Measurements from ENCODE around the gene APRT.
A peak's percentile ranks its signal among the peaks of the same experiment; 100 is the strongest.

Gene APRT, protein sequence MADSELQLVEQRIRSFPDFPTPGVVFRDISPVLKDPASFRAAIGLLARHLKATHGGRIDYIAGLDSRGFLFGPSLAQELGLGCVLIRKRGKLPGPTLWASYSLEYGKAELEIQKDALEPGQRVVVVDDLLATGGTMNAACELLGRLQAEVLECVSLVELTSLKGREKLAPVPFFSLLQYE

DNA sequence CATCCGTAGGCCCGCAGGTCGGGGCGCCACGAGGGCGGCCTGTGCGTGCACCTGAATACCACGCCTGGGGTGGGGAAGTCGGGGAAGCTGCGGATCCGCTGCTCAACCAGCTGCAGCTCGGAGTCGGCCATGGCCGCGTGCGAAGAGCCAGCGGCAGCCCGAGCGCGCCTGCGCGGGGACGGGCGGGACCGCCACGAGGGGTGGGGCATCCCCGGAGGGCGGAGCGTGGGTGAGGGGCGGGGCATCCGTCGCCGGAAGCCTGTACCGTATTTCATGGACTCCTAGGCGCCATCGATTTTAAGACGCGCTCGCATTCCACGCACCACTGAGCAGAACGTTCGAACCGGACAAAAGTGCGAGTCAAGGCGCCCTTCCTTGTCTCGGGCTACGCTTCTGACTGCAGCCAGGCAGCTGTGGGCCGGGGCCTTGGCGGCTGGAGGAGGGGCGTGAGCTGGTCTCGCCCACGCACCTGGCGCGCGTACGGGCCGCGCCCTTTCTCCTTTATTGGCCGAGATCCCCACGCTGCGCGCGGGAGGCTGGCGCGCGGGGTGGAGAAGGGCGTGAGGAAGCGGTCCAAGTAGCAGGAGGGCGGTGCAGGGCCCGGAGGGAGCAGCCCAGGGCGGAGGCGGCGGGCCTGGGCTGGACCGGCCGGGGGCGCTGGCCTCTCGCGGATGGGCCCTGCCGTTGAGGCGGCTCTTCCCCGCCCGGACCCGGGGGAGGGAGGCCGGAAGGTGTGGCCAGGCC, at the start of gene APRT:
Gene APRT, minus strand, starts transcription at position 160 of the 744 bp plus-strand sequence. Its CDS starts 29 bp downstream, at position 131.
- DNase-seq: peak; percentile 78

DNA sequence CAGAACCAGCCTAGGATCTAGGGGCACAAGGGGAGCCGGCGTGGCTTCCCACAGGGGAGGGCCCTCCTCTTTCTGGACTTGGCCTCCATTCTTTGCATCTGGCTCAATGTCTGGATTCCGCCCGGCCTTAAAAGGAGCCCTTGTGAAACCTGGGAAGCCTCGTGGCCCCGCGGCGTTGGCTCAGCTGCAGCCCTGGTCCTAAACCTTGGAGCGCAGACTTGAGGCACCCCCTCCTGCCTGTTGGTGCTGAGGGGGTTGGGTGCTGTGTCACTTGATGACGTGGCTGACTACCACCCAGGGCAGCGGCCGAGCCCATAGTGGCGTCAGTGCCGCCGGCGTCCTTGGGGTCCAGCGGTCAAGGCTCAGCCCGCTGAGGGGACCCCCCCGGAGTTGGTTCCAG, 49.6 kb upstream of the APRT start:
- no peak for DNase-seq

DNA sequence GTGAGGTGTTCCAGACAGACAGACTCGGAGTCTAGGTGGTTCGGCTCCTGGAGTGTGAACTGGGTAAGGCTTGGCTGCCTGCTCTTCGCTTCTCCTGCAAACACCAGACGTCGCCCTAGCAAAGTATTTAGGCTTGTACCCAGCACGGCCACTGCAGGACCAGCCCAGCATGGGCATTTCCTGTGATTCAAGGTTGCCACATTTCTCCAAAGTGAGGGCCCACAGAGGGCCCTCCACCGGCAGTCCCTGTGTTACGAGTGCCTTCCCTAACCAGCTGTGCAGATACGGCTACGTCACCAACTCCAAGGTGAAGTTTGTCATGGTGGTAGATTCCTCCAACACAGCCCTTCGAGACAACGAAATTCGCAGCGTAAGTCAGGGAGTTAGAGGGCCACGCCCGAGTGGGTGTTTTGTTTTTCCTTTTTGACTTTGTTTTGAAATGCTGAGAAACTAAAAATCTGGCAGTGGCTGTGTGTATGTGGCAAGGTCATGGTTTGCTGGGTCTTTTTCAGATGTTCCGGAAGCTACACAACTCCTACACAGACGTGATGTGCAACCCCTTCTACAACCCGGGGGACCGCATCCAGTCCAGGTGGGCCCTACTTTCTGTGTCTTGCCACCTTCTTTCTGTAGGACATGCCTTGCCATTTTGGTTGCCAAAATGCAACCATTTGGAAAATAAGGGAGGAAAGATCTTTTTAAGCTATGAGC, 47.8 kb upstream of the APRT start:
- DNase-seq: no peak

DNA sequence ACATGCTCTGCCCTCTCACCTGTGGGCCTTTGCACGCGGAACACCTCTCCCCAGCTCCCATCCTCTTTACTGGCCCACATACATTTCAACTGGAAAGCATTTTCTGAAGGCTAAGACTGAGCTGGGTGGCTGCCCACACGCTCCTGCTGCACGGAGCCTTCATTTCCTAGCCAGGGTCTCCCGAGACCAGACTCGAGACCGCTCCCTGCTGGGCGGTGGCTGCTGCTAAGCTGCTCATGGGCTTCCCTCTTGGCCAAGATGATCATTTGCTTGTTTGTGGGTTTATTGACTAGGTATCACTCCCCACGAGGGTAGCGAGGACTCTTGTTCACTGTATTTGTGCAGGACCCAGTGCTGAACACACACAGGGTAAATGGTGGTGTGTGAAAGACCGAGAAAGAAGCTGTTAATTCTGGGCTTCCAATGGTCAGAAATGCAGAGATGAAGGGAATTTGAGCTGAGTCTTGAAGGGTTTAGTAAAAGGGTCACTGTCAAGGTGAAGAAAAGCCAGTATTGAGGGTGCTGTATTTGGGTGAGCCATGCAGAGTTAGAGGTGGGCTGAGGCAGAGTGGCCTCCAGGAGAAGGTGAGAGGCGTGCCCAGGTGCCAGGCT, 46.1 kb upstream of the APRT start:
- DNase-seq: peak; percentile 61

DNA sequence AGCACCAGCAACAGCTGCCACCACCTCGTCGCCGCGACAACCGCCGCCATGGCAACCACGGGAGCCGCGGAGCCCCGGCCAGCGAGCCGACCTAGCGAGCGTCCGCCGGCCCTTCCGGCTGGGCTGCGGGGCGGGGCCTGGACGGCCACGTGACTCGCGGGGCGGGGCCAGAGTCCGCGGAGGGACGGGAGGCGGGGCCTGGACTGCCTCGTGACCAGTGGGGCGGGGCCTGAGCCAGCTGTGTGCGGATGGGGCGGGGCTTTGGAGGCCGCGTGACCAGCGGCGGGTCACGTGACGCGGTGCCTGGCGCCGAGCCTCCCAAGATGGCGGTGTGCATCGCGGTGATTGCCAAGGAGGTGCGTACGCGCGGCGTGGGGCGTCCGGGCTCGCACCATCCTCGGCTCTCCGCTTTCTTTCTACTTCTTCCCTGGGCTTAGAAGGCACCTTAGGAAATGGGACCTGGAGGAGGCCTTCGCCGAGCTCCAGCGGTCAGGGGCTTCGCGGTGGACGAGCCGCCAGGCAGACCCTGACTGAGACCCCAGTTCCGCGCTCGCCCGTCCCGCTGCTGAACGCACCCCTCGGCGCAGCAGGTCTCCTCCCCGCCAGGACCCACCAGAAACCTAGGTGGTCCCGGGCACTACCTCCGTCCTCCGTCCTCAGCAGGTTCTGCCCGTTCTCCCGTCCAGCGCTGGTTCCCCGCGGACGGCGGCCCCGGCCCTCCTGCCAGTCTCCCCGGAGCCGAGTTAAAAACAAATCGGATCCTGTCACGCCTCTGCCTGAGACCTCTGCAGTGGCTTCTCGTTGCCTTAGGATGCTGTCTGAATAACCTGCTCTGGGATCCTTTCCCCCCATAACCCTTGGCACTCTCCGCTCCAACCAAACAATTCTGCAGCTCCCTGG, 45.4 kb upstream of the APRT start, which contains the start of the genes GALNS and TRAPPC2L:
Gene GALNS, minus strand, starts transcription at position 120 of the 900 bp plus-strand sequence. Its CDS starts 70 bp downstream, at position 50.
Gene TRAPPC2L, plus strand, starts transcription at position 300 of the 900 bp plus-strand sequence. Its CDS starts 24 bp downstream, at position 324.
- DNase-seq: peak; percentile 95

DNA sequence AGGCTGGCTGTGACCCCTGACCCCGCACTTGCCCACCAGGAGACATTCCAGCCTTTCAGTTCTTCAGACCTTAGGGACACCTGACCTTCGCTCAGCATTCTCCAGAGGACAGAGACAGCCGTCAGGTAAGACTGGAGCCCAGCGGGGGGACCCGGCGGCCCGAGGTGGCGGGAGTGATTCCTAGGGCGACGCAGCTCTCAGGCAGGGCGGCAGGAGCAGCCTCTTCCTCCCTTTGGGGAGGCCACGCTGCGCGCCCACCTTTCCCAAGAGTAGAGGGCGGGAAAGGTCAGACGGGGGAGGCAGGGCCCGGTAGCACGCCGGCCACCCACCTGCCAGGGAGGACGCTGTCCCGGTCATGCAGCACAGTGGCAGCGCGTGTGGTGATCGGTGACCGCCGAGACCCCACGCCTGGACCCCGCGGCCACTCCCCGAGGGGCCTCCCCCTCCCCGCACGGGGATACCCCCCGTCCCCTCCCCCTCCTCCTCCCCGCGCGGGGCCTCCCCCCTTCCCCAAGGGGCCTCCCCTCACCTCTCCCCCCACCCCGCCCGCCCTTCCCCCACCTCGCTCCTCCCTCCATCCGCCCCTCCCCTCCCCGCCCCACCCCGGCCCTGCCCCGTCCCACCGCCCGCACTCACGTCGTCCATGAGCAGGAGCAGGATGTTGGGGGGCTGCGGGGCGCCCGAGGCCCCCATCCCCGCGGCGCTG, 44.5 kb upstream of the APRT start:
- DNase-seq: no peak

DNA sequence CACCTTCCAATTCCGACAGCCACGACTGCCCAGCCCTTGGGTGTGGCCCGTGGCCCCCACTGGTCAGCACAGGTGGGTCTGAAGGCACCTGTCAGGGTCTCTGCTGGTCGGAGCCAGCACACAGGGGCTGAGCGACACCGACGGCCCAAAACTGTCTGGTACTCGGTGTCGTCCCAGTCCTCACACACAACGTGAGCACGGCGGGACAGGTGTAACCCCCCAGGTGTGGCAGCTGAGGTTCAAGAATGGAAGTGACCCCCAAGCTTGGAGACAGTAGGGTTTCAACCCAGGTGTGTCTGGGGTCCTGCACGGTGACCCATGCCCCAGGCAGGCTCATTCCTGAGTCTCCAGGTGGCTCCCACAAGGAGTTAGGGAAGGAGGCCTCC, 44.0 kb upstream of the APRT start:
- DNase-seq: no peak

DNA sequence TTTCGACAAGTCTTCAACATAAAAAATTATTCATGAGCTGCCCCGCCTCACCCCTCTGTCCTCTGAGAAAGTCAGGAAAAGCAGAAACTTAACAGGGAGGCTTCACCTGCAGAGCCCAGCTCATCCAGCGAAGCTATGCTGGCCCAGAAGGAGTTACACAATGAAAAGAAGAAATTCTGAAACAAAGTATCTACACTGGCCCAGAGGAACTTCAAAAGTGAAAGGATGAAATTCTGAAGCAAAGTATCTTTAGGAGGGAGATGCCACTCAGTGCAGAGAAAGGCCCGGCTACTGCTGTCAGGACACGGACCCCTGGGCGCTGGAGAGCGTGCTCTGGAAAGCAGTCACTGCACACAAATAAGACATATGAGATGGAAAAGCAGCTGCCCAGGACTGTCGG, 43.4 kb upstream of the APRT start:
- DNase-seq: no peak

DNA sequence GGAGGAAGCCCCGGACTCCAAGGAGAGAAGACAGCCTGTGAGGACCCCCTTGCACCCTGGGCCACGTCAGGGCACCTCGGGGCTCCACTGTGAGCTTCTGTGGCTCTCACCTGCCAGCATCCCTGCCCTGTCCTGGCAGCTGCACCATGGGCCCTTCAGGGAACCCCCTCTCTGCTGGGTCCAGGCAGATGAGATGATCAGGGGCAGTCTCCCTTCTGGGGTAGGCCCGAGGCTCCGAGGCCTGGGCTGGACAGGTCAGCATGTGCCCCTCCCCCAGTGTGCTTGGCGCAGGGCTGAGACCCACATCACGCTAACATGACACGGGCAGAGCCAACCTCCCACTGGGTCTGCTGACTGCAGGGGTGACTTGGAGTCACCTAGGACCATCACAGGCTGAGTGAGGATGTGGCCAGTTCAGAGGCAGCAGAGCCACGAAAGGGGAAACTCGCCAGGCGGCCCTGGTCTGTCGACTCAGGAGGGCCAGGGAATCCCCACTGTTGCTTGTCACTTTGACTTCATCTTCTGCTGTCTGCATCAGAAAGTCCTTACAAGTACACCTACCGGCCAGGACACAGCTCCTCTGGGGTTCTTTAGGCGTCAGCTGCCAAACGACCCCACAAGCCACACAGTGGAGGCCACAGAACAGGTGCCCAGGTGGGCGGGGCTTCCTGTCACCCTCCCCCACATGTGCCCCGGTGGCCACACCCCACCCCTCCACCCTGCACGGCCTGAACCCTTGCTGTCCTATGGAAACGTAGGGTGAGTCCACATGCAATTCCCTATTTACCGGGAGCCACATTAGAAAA, 42.8 kb upstream of the APRT start:
- DNase-seq: no peak

DNA sequence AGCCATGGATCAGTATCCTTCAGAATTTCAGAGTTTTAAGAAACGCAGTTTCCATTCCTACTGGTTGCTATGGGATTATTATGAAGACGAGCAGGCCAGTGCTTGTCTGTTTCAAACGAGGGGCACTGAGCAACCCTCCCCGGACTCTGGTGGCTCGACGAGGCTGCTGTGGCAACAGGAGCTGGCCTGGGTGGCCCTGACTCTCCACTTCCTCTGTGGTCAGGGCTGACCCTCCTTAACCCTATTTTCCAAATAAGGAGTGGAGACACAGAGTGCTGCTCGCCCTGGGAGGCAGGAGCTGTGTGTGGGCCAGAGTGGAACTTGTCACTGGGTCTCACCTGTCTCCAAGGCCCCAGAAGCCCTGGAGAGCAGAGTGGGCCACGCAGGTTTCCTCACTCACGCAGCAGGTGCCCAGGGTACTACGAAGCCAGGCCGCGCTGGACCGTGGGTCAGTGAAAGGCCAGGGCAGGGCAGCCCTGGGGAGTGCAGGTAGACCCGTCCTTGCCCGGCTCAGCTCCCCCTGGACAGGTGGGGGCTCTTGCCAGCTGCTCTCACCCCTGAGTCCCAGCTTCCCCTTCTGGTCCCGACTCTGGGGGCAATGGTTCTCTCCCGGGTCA, 41.7 kb upstream of the APRT start:
- no peak for DNase-seq

DNA sequence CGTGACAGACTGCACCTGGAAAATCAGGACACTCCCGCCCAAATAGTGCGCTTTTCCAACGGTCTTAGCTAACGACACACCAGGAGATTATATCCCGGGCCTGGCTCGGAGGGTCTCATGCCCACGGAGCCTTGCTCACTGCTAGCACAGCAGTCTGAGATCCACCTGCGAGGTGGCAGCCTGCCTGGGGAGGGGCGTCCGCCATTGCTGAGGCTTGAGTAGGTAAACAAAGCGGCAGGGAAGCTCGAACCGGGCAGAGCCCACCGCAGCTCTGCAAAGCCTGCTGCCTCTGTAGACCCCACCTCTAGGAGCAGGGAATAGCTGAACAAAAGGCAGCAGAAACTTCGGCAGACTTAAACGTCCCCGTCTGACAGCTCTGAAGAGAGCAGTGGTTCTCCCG, 39.9 kb upstream of the APRT start:
- DNase-seq: no peak

DNA sequence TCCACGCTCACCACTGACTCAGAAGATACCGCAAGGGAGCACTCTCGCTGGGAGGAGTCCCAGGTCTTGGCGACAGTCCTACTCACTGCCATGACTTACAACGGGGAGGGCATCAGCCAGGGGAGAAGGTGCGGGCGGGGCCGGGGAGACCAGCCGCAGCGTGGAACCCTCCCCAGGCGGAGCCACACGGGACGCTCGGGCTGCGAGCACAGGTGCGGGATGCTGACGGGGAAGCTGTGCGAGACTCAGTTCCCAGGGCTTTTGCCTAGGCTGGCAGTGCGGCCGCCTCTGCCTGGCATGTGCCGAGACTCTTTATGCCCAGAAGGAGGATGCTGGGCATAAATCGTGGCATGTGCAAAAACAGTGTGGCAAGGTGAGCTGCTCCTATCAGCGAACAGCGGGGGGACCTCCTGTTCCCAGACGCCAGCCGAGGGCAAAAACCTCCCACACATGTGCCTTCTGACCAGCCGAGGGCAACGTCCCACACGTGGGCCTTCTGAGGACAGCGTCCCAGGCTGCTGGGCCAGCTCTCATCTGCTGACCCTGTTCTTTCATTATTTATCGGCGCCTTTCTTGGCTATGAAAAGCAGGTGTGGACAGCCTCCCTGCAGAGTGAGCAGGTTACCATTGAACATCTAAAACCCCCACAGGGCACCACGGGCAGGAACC, 38.9 kb upstream of the APRT start:
- DNase-seq: no peak

DNA sequence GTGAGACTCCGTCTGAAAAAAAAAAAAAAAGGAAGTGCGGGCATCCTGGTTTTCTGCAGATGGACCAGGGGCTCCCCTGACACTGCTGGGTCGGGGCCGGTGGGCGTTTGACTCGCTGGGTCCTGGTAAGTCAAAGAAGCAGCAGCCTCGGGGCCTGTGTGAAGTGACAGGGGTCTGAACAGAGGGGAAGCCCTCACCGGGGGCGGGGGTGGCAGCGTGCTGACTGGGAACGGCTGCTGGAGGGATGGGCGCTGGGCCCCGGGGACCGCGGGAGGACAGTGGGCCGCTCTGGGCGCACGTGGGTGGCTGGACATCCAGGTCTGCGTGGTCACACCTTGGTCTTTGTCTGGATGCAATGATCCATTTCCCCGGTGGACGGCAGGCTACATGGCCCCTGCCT, 36.8 kb upstream of the APRT start:
- DNase-seq: no peak

DNA sequence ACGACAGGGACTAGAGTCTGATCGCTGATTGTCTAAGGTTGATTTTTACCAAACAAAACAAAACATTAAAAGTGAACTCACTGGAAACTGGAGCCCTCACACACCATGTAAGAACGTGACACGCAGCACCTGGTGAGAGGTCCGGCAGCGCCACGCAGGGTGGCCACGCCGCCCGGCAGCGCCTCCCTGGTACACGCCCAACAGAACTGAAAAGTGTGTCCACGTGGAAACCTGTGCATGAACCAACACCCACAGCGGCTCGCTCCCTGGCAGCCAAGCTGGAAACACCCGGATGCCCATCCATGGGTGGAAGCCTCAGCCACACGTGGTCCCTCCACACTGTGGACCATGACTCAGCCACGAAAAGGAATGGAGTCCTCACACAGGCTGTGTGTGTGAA, 35.9 kb upstream of the APRT start:
- DNase-seq: no peak

DNA sequence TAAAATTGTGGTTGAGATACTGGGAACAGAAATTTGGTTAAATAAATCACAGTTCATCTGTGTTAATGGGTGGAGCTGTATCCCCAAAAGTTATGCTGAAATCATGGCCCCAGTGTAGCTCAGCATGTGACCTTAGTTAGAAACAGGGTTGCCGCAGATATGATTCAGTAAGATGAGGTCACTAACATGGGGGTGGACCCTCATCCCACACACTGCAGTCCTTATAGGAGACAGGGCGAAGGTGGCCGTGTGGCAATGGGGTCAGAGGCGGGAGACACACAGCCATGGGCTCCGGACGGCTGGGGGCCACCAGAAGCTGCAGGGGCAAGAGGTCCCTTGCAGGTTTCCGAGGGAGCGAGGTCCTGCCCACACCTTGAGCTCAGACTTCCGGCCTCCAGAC, 34.4 kb upstream of the APRT start:
- no peak for DNase-seq

DNA sequence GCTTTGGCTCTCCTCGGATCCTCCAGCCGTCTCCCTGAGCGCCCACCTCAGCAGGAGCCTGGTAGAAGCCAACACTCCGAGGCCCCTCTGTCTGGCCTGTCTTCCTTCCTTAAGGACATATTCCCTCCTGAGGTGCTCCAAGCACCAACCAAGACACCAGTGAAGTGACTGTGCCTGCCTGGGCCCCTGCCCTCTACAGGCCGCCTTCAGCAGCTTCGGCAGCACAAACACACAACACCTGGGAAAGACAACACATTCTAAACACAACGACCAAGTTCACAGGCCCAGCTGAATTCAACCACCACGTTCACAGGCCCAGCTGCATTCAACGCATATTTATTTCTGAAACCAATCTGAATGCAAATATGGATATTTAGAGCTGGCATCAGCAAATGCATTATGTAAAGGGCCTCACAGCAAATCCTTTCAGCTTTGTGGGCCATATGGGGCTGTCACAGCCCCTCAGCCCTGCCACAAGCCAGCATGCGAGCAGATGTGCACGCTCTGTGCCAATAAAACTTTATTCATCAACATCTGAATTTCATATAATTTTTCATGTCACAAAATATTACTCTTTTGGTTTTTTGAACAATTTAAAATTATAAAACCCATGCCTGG, 32.8 kb upstream of the APRT start:
- DNase-seq: no peak

DNA sequence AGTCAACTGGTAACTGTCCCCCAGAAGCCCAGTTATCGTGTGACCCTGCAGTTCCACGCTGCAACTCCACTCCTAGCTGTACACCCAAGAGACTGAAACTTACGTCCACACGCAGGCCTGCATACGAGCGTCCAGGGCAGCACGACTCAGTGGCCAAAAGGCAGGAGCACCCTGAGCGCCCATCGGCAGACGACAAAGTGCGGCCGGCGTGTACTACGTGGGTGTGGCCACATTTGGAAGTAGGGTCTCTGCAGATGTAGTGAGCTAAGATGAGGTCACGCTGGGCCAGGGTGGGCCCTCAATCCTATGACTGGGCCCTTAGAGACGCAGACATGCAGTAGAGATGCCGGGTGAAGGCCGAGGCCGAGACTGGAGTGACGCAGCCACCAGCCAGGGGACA, 31.5 kb upstream of the APRT start:
- DNase-seq: no peak

DNA sequence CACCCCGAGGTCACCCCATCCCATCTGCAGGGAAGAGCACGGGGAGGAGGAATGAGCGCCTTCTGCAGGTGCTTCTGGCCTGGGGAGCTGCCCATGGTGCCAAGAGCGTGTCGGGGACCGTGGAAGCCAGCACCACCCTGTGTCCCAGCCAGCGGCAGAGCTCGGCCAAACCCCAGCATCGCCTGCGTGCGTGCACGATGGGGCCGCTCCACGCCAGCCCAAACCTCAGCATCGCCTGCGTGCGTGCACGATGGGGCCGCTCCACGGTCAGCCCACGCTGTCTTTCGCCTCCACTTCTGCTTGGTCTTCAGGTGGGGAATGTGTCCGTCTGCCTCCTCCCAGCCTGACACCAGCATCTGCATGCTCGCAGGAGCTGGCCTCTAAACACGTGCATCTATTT, 31.1 kb upstream of the APRT start:
- DNase-seq: no peak

DNA sequence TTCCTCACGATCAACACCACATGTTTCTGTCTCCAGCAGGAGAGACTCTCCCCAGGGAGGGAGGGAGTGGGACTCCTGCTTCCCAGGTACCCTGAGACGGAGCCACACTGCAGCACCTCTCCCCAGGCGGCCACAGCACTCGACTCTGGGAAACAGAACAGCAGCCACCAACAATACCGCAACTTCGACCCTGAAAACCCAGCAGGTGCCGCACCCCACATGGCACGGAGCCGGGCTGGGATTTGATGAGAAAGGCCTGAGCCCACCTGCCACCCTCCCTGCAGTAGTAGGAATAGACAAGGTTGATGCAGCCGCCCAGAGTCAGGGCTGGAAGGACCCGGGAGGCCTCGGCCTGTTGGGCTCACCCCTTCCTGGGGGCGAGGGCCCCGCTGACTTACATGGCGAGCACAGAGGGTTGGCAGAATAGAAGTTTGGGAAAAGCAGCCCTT, 30.6 kb upstream of the APRT start:
- DNase-seq: no peak

Data from NCI-H1092 (cell line).